HG03103 (cell line): ENCODE results near the gene HOXC11.

Experiments
- ATAC-seq: cut with Tn5 transposase; IDR thresholded peaks from one replicate; pipeline ENCODE4 v1.9.1; 2021; ENCODE audit warnings: low read depth; ENCODE audit not compliant: unreplicated experiment

Gene HOXC11

GRCh38 chr12:53983568-53983949 lies 10.6 kb downstream of the HOXC11 start:
- ATAC-seq: no peak

DNA sequence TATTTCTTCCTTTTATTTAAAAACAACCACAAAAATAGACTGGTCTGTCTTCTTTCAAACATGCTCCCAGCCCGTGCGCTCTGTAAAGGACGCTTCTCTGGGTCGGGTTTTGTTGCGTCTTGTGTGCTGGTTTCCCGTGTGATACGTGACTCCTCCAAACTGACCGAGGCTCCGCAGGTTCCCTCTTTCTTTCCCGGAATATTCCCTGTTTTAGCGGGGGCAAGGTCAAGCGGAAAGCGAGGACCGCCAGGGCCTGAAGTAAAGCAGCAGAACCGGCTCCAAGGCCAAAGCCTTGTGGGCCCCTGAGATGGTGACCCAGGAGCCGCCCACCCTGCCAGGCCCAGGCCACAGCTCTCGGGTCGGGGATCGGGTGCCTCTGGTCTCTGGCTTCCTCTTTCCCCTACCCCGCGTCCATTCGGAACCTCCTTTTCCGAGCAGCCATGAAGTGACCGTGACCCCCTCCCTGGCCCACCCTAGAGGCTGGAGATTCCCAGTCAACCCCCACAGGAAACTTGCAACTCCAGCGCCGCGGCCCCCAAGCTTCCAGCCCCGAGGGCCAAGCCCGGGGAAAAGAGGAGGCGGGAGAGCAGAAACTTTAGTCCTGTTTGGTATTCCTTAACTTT lies 11.1 kb downstream of the HOXC11 start:
- no peak for ATAC-seq

DNA sequence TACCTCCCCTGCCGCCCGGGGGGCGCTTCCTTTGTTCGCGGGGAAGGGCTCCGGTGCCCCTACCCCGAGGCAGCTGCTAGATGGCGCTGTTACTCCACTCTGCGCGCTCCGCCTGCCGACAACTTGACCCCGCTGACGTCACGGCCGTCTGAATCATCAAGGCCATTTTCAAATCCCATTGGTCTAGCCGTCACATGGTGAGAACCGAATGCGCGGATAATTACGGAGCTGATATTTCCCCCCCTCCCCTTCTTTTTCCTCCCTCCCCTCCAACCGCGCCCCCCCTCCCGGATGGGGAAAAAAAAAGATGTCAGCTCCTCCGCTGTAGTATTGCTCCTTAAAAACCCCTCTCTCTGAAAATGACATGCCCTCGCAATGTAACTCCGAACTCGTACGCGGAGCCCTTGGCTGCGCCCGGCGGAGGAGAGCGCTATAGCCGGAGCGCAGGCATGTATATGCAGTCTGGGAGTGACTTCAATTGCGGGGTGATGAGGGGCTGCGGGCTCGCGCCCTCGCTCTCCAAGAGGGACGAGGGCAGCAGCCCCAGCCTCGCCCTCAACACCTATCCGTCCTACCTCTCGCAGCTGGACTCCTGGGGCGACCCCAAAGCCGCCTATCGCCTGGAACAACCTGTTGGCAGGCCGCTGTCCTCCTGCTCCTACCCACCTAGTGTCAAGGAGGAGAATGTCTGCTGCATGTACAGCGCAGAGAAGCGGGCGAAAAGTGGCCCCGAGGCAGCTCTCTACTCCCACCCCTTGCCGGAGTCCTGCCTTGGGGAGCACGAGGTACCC lies 12.2 kb downstream of the HOXC11 start, which contains the start of gene HOXC10:
Gene HOXC10, plus strand, starts transcription at position 246 of the 791 bp plus-strand sequence. Its CDS starts 114 bp downstream, at position 360.
- ATAC-seq: no peak

DNA sequence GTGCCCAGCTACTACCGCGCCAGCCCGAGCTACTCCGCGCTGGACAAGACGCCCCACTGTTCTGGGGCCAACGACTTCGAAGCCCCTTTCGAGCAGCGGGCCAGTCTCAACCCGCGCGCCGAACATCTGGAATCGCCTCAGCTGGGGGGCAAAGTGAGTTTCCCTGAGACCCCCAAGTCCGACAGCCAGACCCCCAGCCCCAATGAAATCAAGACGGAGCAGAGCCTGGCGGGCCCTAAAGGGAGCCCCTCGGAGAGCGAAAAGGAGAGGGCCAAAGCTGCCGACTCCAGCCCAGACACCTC lies 12.7 kb downstream of the HOXC11 start:
- no peak for ATAC-seq

DNA sequence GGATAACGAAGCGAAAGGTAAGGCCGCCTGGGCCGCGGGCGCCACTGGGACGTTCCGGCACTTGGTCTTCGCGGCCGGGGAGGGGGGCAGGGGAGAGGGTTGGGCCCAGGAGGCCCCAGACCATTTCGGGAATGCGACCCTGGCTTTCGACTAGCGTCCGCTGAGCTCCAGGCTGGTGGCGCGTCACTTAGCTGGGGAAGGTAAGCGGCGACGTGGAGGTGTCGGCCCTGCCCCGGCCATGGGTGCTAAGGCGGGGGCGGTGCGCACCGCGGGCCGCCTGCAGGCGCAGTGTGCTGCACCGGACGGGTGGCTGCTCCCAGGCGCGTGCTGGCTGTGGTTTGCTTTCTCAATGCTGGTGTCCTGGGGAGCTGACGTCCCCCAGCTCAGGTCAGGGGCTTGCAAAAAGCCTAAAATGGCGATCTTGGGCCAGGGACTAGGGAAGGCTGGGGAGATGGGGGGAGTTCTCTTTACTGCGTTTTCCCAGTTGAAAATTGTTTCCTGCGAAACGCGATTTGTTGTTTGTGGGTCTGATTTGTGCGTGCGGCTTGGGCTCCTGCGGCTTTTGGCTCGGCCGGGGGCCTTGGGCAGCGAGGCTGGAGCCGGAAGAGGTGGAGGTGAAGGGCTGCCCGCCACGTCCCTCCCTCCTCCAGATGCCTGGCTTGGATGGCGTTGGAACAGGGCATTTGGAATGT lies 13.2 kb downstream of the HOXC11 start:
- ATAC-seq: no peak

GRCh38 chr12:53986686-53987483 lies 14.0 kb downstream of the HOXC11 start:
- no peak for ATAC-seq

DNA sequence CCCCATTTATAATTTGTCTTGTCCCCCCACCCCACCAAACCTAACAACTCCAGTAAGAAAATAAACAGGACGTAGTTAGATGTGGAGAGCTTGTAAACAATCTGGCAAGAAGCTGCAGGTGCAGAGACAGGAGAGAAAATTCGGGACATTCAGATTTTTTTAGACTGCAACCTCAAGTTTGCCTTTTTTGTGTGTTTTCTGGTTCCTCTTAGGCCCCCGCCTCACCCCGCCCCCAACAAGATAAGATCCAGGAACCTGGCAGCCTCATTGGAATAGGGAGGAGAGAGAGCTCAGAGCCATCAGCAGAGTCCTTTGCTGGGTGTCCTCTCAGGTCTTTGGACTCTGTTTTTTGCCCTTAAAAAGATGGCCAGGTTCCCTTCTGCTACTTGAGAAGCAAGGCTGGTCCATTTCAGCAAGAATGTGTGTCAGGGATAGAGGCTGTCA lies 14.9 kb downstream of the HOXC11 start:
- ATAC-seq: no peak

DNA sequence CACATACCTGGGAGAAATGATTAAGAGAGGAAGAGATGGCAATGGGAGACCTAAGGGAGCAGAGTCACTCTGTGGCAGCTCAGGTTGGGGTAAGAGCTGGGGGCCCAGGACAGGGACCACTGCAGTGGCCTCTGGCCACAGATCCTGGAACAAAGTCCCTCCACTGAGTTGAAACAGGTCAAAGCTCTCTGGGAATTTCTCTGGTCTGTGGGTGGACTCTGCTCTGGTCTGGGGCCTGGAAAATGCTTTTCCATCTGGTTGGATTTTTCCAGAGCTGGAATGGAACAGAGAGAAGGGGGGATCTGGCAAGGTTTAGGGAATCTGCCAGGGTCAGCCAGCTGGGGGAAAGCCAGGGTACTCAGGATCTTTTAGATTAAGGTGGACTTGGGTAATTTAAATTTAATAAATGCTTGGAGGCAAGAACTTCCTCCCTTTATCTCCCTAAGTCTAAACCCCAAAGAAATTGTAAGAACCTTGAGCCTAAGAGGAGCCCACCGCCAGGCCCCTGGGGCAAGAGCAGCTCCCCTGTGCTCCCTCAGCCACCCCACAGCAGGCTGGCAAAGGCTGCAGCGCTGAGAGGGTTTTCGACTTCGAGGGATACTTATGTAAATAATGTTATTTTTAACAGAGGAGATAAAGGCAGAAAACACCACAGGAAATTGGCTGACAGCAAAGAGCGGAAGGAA lies 15.8 kb downstream of the HOXC11 start:
- no peak for ATAC-seq

GRCh38 chr12:53989227-53990113 lies 16.5 kb downstream of the HOXC11 start:
- ATAC-seq: no peak

GRCh38 chr12:53990311-53991076 lies 17.6 kb downstream of the HOXC11 start:
- no peak for ATAC-seq

GRCh38 chr12:53991077-53991460 lies 18.1 kb downstream of the HOXC11 start:
- no peak for ATAC-seq

DNA sequence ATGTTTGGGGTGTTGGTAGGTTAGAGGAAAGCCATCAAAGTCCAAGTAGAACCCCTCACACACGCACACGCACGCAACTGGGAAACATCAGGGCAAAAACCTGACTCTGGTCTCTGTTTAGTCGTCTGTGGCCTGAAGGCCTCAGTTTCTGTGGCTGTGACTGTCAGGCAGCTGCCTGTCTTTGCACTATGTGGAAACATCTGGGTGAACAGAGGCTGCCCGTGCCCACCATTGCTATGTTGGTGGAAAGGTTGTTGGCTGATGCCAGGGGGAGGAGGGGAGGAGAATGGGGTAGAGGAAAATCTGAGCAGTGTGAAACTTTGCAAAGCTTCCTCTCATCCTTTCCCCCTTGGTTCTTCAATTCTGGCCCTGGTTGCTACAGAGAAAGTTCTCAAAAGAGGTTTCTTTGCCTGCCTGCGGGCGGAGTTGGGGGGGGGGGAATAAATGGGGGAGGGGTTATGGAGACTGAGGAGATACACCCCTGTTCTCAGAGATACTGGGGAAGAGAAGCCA lies 19.5 kb downstream of the HOXC11 start:
- ATAC-seq: no peak

DNA sequence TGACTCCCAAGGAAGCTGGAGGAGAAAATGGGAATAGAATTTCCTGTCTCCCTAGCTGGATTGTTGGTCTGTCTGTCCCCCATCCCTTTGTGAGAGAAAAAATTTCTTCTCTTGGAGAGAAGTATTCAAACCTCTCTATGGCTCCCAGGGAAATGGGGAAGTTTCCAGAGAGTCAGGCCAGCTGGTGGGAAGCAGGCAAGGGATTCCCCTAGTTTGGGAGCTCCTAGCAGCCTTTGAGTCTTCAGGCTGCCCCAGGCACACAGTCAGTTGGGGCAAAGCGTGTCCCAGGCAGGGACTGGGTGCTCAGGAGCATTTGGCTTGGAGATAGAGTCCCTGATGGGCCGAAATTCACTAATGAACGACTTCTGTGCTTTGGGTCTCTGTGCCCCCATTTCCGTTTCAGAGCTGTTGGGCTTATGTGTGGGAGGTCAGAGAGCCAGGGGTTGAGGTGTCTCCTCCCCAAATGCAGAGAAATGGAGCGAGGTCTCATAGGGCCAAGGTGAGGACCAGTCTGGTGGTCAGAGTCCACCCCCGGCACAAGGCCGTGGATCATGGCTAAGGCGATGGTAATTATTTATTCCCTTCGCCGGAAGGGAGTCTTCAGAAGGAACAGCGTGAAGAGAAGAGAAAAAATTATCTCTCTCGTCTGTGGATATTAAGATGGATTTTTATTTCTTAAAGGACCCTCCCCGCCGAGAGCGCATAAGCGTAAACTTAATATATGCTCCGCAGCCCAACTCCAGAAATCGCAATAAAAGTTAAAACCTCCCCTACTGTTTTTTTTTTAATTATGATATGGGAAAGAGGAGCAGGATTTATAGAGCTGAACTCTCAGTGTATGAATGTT lies 20.5 kb downstream of the HOXC11 start:
- ATAC-seq: no peak

DNA sequence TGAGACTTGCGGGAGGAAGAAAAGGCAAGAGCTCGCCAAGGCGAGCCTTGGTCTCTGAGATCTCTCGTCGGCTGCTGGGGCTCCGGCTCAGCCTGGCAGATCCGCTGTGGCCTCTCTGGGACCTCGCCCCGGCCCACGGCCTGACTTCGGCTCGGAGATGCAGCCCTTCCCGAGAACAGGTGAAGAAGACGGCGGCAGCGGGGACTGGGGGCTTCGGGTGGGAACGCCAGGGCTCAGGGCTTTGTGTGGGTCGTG lies 21.0 kb downstream of the HOXC11 start:
- ATAC-seq: no peak

- ATAC-seq: no peak
These were observed 21.5 kb downstream of the HOXC11 start for GRCh38 chr12:53994264-53995001.

GRCh38 chr12:53995002-53995377 lies 22.1 kb downstream of the HOXC11 start:
- ATAC-seq: no peak
